HepG2 (cell line): ENCODE results near the gene AHCY. TPM values are rescaled to one million over a fixed set of nuclear protein-coding genes. Genes with fewer than 3 reads are reported as not detected.
A peak's percentile ranks its signal among the peaks of the same experiment; 100 is the strongest.

Experiments
- AGO1 ChIP-seq: fragments of 200-400 bp; formaldehyde crosslinking; IDR thresholded peaks from 2 replicates; pipeline ENCODE4 v1.6.1; 2017; ENCODE audit warnings: mild to moderate bottlenecking, low read depth, low read length, moderate library complexity; ENCODE audit not compliant: poor library complexity, severe bottlenecking
- CENPX ChIP-seq: sonication (generic); formaldehyde crosslinking; IDR thresholded peaks from 2 replicates; pipeline ENCODE4 v1.9.0; 2021; ENCODE audit warnings: mild to moderate bottlenecking, missing genetic modification reagents, moderate library complexity
- ISX ChIP-seq: sonication (generic); formaldehyde crosslinking; conservative IDR thresholded peaks from 2 replicates; pipeline ENCODE4 v1.5.0; 2020; ENCODE audit warnings: missing genetic modification reagents
- KLF15 ChIP-seq: sonication (generic); formaldehyde crosslinking; IDR thresholded peaks from 2 replicates; pipeline ENCODE4 v1.8.1; 2023; ENCODE audit warnings: borderline replicate concordance, mild to moderate bottlenecking, inconsistent platforms, missing genetic modification reagents, mixed read lengths
- MAZ ChIP-seq, 2 experiments: sonication (generic) in 1 of 2; formaldehyde crosslinking in 1 of 2; IDR thresholded peaks; 2 replicates each; pipeline versions ENCODE4 v1.5.0 to v1.6.1; 2012 to 2020; ENCODE audit warnings: low read depth in 2 of 2, mild to moderate bottlenecking in 2 of 2, borderline replicate concordance in 1 of 2, improper control_type of control experiment in 1 of 2, low read length in 1 of 2, missing genetic modification reagents in 1 of 2, moderate library complexity in 1 of 2
- MEF2D ChIP-seq: sonication (generic); formaldehyde crosslinking; IDR thresholded peaks from 2 replicates; pipeline ENCODE4 v1.5.1; 2020; ENCODE audit warnings: mild to moderate bottlenecking, missing genetic modification reagents
- MTA1 ChIP-seq: sonication (generic); formaldehyde crosslinking; IDR thresholded peaks from 2 replicates; pipeline ENCODE4 v1.4.0; 2020; ENCODE audit warnings: missing genetic modification reagents, mild to moderate bottlenecking, borderline replicate concordance
- NFYC ChIP-seq: IDR thresholded peaks from 2 replicates; pipeline ENCODE4 v1.6.1; 2016; ENCODE audit warnings: missing genetic modification reagents, missing compliant biosample characterization
- PHF21A ChIP-seq: sonication (generic); formaldehyde crosslinking; IDR thresholded peaks from 2 replicates; pipeline ENCODE4 v1.5.0; 2020; ENCODE audit warnings: mild to moderate bottlenecking, missing genetic modification reagents
- SIN3B ChIP-seq: fragments of 150-350 bp; IDR thresholded peaks from 2 replicates; pipeline ENCODE4 v1.6.1; 2014; ENCODE audit warnings: low read length
- SMAD3 ChIP-seq: sonication (generic); formaldehyde crosslinking; IDR thresholded peaks from 2 replicates; pipeline ENCODE4 v1.4.0; 2020; ENCODE audit warnings: missing genetic modification reagents
- SSRP1 ChIP-seq: IDR thresholded peaks from 2 replicates; pipeline ENCODE4 v1.6.1; 2016; ENCODE audit warnings: control low read depth
- WIZ ChIP-seq: sonication (generic); formaldehyde crosslinking; IDR thresholded peaks from 2 replicates; pipeline ENCODE4 v1.5.1; 2020; ENCODE audit warnings: mild to moderate bottlenecking, missing genetic modification reagents
- ZFP36L2 ChIP-seq: sonication (generic); formaldehyde crosslinking; IDR thresholded peaks from 2 replicates; pipeline ENCODE4 v1.4.0; 2020; ENCODE audit warnings: missing genetic modification reagents
- ZFYVE20 ChIP-seq: sonication (generic); formaldehyde crosslinking; IDR thresholded peaks from 2 replicates; pipeline ENCODE4 v1.8.0; 2023; ENCODE audit warnings: low read depth, mild to moderate bottlenecking, moderate library complexity, missing genetic modification reagents, borderline replicate concordance
- ZNF256 ChIP-seq: sonication (generic); formaldehyde crosslinking; conservative IDR thresholded peaks from 2 replicates; pipeline ENCODE4 v1.4.0; 2020; ENCODE audit warnings: missing genetic modification reagents
- ZNF329 ChIP-seq: sonication (generic); formaldehyde crosslinking; IDR thresholded peaks from 2 replicates; pipeline ENCODE4 v1.9.0; 2021; ENCODE audit warnings: low read depth, mild to moderate bottlenecking, missing genetic modification reagents
- ZNF33B ChIP-seq: sonication (generic); formaldehyde crosslinking; IDR thresholded peaks from 2 replicates; pipeline ENCODE4 v1.5.1; 2020; ENCODE audit warnings: mild to moderate bottlenecking, missing genetic modification reagents
- ZNF350 ChIP-seq: sonication (generic); formaldehyde crosslinking; IDR thresholded peaks from 2 replicates; pipeline ENCODE4 v1.4.0; 2020; ENCODE audit warnings: mild to moderate bottlenecking, low read depth, missing genetic modification reagents, borderline replicate concordance
- ZNF432 ChIP-seq: sonication (generic); formaldehyde crosslinking; IDR thresholded peaks from 2 replicates; pipeline ENCODE4 v1.5.0; 2020; ENCODE audit warnings: missing genetic modification reagents, mild to moderate bottlenecking, borderline replicate concordance
- ZNF558 ChIP-seq: sonication (generic); formaldehyde crosslinking; IDR thresholded peaks from 2 replicates; pipeline ENCODE4 v1.9.0; 2022; ENCODE audit warnings: mild to moderate bottlenecking, missing genetic modification reagents, borderline replicate concordance
- ZNF629 ChIP-seq: sonication (generic); formaldehyde crosslinking; conservative IDR thresholded peaks from 2 replicates; pipeline ENCODE4 v1.5.0; 2020; ENCODE audit warnings: missing genetic modification reagents
- ZNF639 ChIP-seq: conservative IDR thresholded peaks from 2 replicates; pipeline ENCODE4 v1.6.1; 2018; ENCODE audit warnings: missing genetic modification reagents
- ZNF800 ChIP-seq: sonication (generic); formaldehyde crosslinking; IDR thresholded peaks from 2 replicates; pipeline ENCODE4 v1.4.0; 2020; ENCODE audit warnings: missing genetic modification reagents
- ZNF816 ChIP-seq: sonication (generic); formaldehyde crosslinking; IDR thresholded peaks from 2 replicates; pipeline ENCODE4 v1.8.0; 2022; ENCODE audit warnings: missing genetic modification reagents, mild to moderate bottlenecking, borderline replicate concordance
- polyA plus RNA-seq, 8 experiments: library from polyadenylated mRNA; depleted of rRNA in 3 of 8; stranded (reverse) in 7 of 8; unstranded in 1 of 8; fragments of >200 nt; fragmentation: Illumina TruSeq in 4 of 8; extraction: Trizol in 4 of 8; gene quantifications; 2 replicates each; pipeline versions ENCODE4 v1.2.1 to v1.2.3, GENCODE V29; 2011 to 2016; ENCODE audit warnings: low read depth in 4 of 8, missing spikeins in 1 of 8, mixed read lengths in 1 of 8; ENCODE audit not compliant: insufficient read depth in 1 of 8
- total RNA-seq, 5 experiments: library from RNA; depleted of rRNA; stranded (reverse); fragments of >200 nt; fragmentation: Illumina TruSeq; extraction: Trizol; gene quantifications; 2 replicates each; pipeline ENCODE4 v1.2.3, GENCODE V29; 2016; ENCODE audit warnings: low read depth in 1 of 5
- TF ChIP-seq, protein P1 (sequence below): sonication (generic); formaldehyde crosslinking; IDR thresholded peaks from 2 replicates; pipeline ENCODE4 v1.9.0; 2021; ENCODE audit warnings: missing genetic modification reagents, borderline replicate concordance

AHCY gene
- total and polyA plus RNA-seq, 2 of the 13 experiments (the other 11 are each of a cell fraction or from before 2014, with no cell fraction given): 407 to 419 TPM

- TF ChIP-seq ZNF629 (no peak), ZNF432 (CRISPR knock-in tag) (no peak), PHF21A (CRISPR knock-in tag) (no peak), SMAD3 (CRISPR knock-in tag) (0 out of 2 replicates have a peak, but pooled peaks have one; percentile 17), MTA1 (CRISPR knock-in tag) (peak; percentile 51; the same call in 1 of the 2 replicates), SIN3B (no peak), KLF15 (CRISPR knock-in tag) (no peak), ISX (CRISPR knock-in tag) (0 out of 2 replicates have a peak, but pooled peaks have one; percentile 47), MAZ (IDR thresholded peaks at IDR 0.05; ENCODE audit: borderline replicate concordance, low read depth, low read length) (no peak), MAZ (CRISPR knock-in tag; IDR thresholded peaks at IDR 0.05; ENCODE audit: low read depth) (no peak), WIZ (CRISPR knock-in tag) (0 out of 2 replicates have a peak, but pooled peaks have one; percentile 42), ZNF639 (CRISPR knock-in tag) (no peak), SSRP1 (no peak), NFYC (CRISPR knock-in tag) (no peak), ZNF816 (CRISPR knock-in tag) (0 out of 2 replicates have a peak, but pooled peaks have one; percentile 27), ZNF558 (CRISPR knock-in tag) (no peak), ZNF800 (no peak), ZNF33B (CRISPR knock-in tag) (no peak), ZNF256 (CRISPR knock-in tag) (no peak), ZNF350 (CRISPR knock-in tag) (0 out of 2 replicates have a peak, but pooled peaks have one; percentile 48), CENPX (CRISPR knock-in tag) (no peak), AGO1 (no peak), ZFP36L2 (CRISPR knock-in tag) (no peak), ZNF329 (CRISPR knock-in tag) (no peak), ZFYVE20 (no peak), MEF2D (CRISPR knock-in tag) (peak; percentile 24; the same call in 1 of the 2 replicates)
- TF ChIP-seq, protein P1, sequence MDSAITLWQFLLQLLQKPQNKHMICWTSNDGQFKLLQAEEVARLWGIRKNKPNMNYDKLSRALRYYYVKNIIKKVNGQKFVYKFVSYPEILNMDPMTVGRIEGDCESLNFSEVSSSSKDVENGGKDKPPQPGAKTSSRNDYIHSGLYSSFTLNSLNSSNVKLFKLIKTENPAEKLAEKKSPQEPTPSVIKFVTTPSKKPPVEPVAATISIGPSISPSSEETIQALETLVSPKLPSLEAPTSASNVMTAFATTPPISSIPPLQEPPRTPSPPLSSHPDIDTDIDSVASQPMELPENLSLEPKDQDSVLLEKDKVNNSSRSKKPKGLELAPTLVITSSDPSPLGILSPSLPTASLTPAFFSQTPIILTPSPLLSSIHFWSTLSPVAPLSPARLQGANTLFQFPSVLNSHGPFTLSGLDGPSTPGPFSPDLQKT (CRISPR knock-in tag): no peak
Measured at GRCh38 chr20:34343458-34344211, 40.5 kb upstream of the AHCY start (continued).
